ENCODE data around the gene ZKSCAN1.

Gene ZKSCAN1

DNA sequence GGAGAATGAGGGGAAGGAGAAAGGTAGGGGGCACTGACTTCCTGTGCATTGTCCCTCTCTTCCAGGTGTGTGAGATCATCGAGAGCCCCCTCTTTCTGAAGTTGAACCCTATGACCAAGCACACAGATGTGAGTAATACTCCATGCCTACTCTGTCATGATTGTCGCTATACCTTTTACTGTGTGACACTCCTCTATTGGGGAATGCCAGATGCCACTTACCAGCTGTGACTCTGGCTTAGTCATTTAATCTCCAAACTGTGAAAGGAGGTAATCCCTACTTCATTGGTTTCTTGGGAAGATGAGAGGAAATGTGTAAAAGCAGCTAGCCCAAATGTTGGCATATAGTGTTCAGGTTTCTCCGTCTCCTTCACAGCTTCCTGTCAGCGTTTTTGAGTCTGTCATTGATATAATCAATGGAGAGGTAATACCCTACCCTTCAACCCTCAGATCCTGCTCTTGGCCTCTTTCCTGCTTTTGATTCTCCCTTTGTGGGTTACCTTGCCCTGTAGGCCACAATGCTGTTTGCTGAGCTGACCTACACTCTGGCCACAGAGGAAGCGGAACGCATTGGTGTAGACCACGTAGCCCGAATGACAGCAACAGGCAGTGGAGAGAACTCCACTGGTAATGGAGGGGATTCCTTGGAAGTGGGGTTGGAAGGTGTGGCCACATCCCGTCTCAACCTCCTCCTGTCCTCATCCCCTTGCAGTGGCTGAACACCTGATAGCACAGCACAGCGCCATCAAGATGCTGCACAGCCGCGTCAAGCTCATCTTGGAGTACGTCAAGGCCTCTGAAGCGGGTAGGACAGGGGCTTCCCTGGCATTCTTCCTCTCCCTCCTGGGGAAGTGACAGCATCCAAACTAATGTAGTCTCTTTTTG is 75.4 kb downstream of the ZKSCAN1 start:
- H3K4me1 Mint-ChIP-seq (ENCODE audit: low read depth) = peaks cover 58% of the 10 kb centered on the region
- no peaks in the 10 kb centered on the region for H3K9me3 Mint-ChIP-seq
- no peaks in the 10 kb centered on the region for H3K27me3 Mint-ChIP-seq
- H3K4me3 Mint-ChIP-seq = peak overlapping the region; percentile 54
- H3K27ac Mint-ChIP-seq = peak overlapping the region; percentile 63
- peaks cover 55% of the 10 kb centered on the region for H3K36me3 Mint-ChIP-seq (ENCODE audit: low read depth)
